Ovary (tissue), 3 donors: ENCODE results near the gene PDS5B.

Experiments used
- POLR2A ChIP-seq: fragments of 450-650 bp; IDR thresholded peaks from one replicate; pipeline ENCODE4 v1.6.1; 2017; ENCODE audit warnings: antibody characterized with exemption, mild to moderate bottlenecking, moderate library complexity
- TF ChIP-seq, protein P1 (sequence below), 3 donors: fragments of 450-650 bp in 2 of 3; fragments of 200-600 bp in 1 of 3; IDR thresholded peaks; one replicate each; pipeline versions ENCODE4 v1.5.1 to v1.8.0; 2016 to 2022; ENCODE audit warnings: antibody characterized with exemption in 3 of 3, mild to moderate bottlenecking in 1 of 3
- donor health status: DM: no; HTN: no; CAD: no.

GRCh38 chr13:32659736-32660135 lies 73.5 kb downstream of the PDS5B start:
- TF ChIP-seq, protein P1, sequence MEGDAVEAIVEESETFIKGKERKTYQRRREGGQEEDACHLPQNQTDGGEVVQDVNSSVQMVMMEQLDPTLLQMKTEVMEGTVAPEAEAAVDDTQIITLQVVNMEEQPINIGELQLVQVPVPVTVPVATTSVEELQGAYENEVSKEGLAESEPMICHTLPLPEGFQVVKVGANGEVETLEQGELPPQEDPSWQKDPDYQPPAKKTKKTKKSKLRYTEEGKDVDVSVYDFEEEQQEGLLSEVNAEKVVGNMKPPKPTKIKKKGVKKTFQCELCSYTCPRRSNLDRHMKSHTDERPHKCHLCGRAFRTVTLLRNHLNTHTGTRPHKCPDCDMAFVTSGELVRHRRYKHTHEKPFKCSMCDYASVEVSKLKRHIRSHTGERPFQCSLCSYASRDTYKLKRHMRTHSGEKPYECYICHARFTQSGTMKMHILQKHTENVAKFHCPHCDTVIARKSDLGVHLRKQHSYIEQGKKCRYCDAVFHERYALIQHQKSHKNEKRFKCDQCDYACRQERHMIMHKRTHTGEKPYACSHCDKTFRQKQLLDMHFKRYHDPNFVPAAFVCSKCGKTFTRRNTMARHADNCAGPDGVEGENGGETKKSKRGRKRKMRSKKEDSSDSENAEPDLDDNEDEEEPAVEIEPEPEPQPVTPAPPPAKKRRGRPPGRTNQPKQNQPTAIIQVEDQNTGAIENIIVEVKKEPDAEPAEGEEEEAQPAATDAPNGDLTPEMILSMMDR (IDR thresholded peaks at IDR 0.05) = no peak
- TF ChIP-seq POLR2A = no peak
